ENCODE results near the gene TTC39B. TPM values are rescaled to one million over a fixed set of nuclear protein-coding genes. Genes with fewer than 3 reads are reported as not detected.
"Not testable (repeated sequence)": the region's sequence is repeated elsewhere in the genome, so short reads cannot be mapped to it uniquely, and the experiment has no call there.

Gene TTC39B
- polyA plus RNA-seq, 6 donors from 2014 or later: 0.19 to 6.7 (median 3.2) TPM

GRCh38 chr9:15248081-15248480, 58.9 kb downstream of the TTC39B start:
- no peak for DNase-seq
- Mint-ChIP-seq H3K4me3 (no peak overlapping the region), H3K36me3 (no peaks in the 10 kb centered on the region), H3K9me3 (no peaks in the 10 kb centered on the region), H3K27ac (peak overlapping the region in 1 of 6 donors; percentile 30), H3K27me3 (no peaks in the 10 kb centered on the region), H3K4me1 (peaks cover 0 to 4% (median 2%) of the 10 kb centered on the region in 3 donors)
- no peak for ATAC-seq (ENCODE audit: low read depth in 2 of 2)

DNA sequence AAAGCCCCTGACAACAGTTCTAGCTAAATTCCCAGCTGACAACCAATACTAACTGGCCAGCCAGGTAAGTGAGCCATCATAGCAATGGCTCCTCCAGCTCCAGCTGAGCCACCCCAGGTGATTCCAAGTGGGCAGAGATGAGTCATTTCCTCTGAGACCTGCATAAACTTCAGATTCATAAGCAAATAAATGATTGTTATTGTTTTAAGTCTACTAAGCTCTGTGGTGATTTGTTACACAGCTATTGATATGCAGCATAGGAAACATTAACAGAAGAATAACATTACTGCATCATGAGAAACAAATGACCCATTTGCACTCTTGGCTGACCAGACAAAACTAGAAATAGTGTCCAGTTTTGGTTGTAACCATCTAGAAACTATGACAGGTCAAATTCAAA, 60.3 kb downstream of the TTC39B start:
- Mint-ChIP-seq H3K4me1 (peaks cover 3 to 6% (median 4%) of the 10 kb centered on the region in 3 donors), H3K36me3 (no peaks in the 10 kb centered on the region), H3K4me3 (no peak overlapping the region), H3K27ac (peak overlapping the region in 1 of 6 donors; percentile 5), H3K9me3 (no peaks in the 10 kb centered on the region), H3K27me3 (no peaks in the 10 kb centered on the region)
- ATAC-seq (ENCODE audit: low read depth in 2 of 2): no peak
- DNase-seq: no peak

GRCh38 chr9:15246243-15246642, 60.8 kb downstream of the TTC39B start:
- Mint-ChIP-seq H3K27ac (no peak overlapping the region), H3K9me3 (no peaks in the 10 kb centered on the region)

GRCh38 chr9:15244001-15244441, 63.0 kb downstream of the TTC39B start:
- peak overlapping the region in 1 of 6 donors; percentile 73 for H3K27ac Mint-ChIP-seq
- H3K27me3 Mint-ChIP-seq: no peaks in the 10 kb centered on the region
- no peak overlapping the region for H3K4me3 Mint-ChIP-seq
- peaks cover under 1% of the 10 kb centered on the region in 2 donors for H3K36me3 Mint-ChIP-seq
- ATAC-seq (ENCODE audit: low read depth in 2 of 2): no peak
- H3K4me1 Mint-ChIP-seq: peaks cover 10 to 21% (median 11%) of the 10 kb centered on the region in 3 donors
- no peak for DNase-seq
- peaks cover 0 to 5% (median 2%) of the 10 kb centered on the region in 7 donors for H3K9me3 Mint-ChIP-seq

More at GRCh38 chr9:15246243-15246642, 60.8 kb downstream of the TTC39B start:
- DNase-seq (no peak), ATAC-seq (ENCODE audit: low read depth in 2 of 2) (no peak)
- Mint-ChIP-seq H3K36me3 (no peaks in the 10 kb centered on the region), H3K4me1 (peaks cover 4 to 6% (median 6%) of the 10 kb centered on the region in 3 donors), H3K4me3 (no peak overlapping the region), H3K27me3 (no peaks in the 10 kb centered on the region)

DNA sequence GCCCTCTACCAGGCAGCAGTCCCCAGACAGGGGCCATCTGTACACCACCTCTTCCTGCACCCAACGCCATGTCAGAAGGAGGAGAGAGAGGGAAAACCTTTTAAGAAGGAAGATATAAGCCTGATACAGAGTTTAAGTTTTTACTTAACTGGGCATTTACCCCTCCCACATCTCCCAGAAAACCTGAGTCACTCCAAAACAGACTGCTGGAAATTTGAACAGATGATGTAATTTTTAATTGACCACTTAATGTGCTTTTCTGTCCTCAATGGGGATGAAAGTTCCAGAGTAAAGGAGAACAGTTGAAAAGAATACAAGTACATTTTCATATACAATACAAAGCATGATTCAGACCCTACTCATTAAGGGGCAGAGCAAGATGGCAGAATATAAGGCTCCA, 63.9 kb downstream of the TTC39B start:
- ATAC-seq (ENCODE audit: low read depth in 2 of 2) (no peak), DNase-seq (no peak)
- Mint-ChIP-seq H3K27ac (peak overlapping the region in 1 of 6 donors; percentile 30), H3K27me3 (no peaks in the 10 kb centered on the region), H3K4me3 (no peak overlapping the region), H3K4me1 (peaks cover 8 to 24% (median 18%) of the 10 kb centered on the region in 3 donors), H3K36me3 (peaks cover 10% of the 10 kb centered on the region in 2 donors), H3K9me3 (peaks cover 0 to 15% (median 9%) of the 10 kb centered on the region in 7 donors)

GRCh38 chr9:15240927-15241326, 66.1 kb downstream of the TTC39B start:
- peaks cover 17 to 31% of the 10 kb centered on the region in 2 donors for H3K36me3 Mint-ChIP-seq
- H3K9me3 Mint-ChIP-seq: peaks cover 14 to 36% (median 28%) of the 10 kb centered on the region in 7 donors
- H3K4me1 Mint-ChIP-seq: peaks cover 8 to 24% (median 18%) of the 10 kb centered on the region in 3 donors
- peak overlapping the region in 5 of 8 donors; percentile 7 to 70 (median 18) for H3K4me3 Mint-ChIP-seq
- H3K27ac Mint-ChIP-seq: peak overlapping the region in 1 of 6 donors; percentile 3
- ATAC-seq (ENCODE audit: low read depth in 2 of 2) (no peak), DNase-seq (no peak)
- H3K27me3 Mint-ChIP-seq: peaks cover 0 to 10% (median 0%) of the 10 kb centered on the region in 3 donors

GRCh38 chr9:15239816-15240215, 67.2 kb downstream of the TTC39B start:
- no peak overlapping the region for H3K27ac Mint-ChIP-seq
- DNase-seq: no peak
- H3K4me3 Mint-ChIP-seq: peak overlapping the region in 2 of 8 donors; percentile 37 to 63
- H3K27me3 Mint-ChIP-seq: peaks cover 0 to 10% (median 0%) of the 10 kb centered on the region in 3 donors
- ATAC-seq (ENCODE audit: low read depth in 2 of 2): no peak
- H3K4me1 Mint-ChIP-seq: peaks cover 8 to 24% (median 23%) of the 10 kb centered on the region in 3 donors
- H3K36me3 Mint-ChIP-seq: peaks cover 23 to 39% of the 10 kb centered on the region in 2 donors
- H3K9me3 Mint-ChIP-seq: peaks cover 17 to 45% (median 36%) of the 10 kb centered on the region in 7 donors

DNA sequence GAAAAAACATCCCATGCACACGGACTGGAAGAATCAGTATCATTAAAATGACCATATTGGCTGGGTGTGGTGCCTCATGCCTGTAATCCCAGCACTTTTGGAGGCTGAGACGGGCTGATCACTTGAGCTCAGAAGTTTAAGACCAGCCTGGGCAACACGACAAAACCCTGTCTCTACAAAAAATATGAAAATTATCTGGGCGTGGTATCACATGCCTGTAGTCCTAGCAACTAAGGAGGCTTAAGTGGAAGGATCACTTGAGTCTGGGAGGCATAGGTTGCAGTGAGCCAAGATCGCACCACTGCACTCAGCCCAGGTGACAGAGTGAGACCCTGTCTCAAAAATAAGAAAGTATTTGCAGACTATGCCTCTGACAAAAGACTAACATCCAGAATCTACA, 68.4 kb downstream of the TTC39B start:
- Mint-ChIP-seq H3K4me1 (peaks cover 8 to 23% (median 22%) of the 10 kb centered on the region in 3 donors), H3K27me3 (peaks cover 0 to 10% (median 0%) of the 10 kb centered on the region in 3 donors), H3K9me3 (peaks cover 17 to 47% (median 36%) of the 10 kb centered on the region in 7 donors), H3K36me3 (peaks cover 23 to 39% of the 10 kb centered on the region in 2 donors), H3K27ac (no peak overlapping the region), H3K4me3 (no peak overlapping the region)
- no peak for DNase-seq
- no peak for ATAC-seq (ENCODE audit: low read depth in 2 of 2)

GRCh38 chr9:15235658-15236057, 71.4 kb downstream of the TTC39B start:
- H3K4me3 Mint-ChIP-seq: peak overlapping the region in 1 of 8 donors; percentile 38
- H3K36me3 Mint-ChIP-seq: peaks cover 29 to 48% of the 10 kb centered on the region in 2 donors
- ATAC-seq (ENCODE audit: low read depth in 2 of 2) (no peak), DNase-seq (no peak)
- peaks cover 17 to 50% (median 39%) of the 10 kb centered on the region in 7 donors for H3K9me3 Mint-ChIP-seq
- H3K4me1 Mint-ChIP-seq: peaks cover 5 to 15% (median 14%) of the 10 kb centered on the region in 3 donors
- no peak overlapping the region for H3K27ac Mint-ChIP-seq
- peaks cover 0 to 10% (median 0%) of the 10 kb centered on the region in 3 donors for H3K27me3 Mint-ChIP-seq

GRCh38 chr9:15233941-15234490, 73.0 kb downstream of the TTC39B start:
- Mint-ChIP-seq H3K9me3 (peaks cover 17 to 45% (median 34%) of the 10 kb centered on the region in 7 donors), H3K4me1 (peaks cover 5 to 18% (median 10%) of the 10 kb centered on the region in 3 donors), H3K36me3 (peaks cover 28 to 47% of the 10 kb centered on the region in 2 donors), H3K4me3 (peak overlapping the region in 1 of 8 donors; percentile 29)
- H3K27ac Mint-ChIP-seq; DNase-seq; ATAC-seq (ENCODE audit: low read depth in 2 of 2); H3K27me3 Mint-ChIP-seq: not testable (repeated sequence)

DNA sequence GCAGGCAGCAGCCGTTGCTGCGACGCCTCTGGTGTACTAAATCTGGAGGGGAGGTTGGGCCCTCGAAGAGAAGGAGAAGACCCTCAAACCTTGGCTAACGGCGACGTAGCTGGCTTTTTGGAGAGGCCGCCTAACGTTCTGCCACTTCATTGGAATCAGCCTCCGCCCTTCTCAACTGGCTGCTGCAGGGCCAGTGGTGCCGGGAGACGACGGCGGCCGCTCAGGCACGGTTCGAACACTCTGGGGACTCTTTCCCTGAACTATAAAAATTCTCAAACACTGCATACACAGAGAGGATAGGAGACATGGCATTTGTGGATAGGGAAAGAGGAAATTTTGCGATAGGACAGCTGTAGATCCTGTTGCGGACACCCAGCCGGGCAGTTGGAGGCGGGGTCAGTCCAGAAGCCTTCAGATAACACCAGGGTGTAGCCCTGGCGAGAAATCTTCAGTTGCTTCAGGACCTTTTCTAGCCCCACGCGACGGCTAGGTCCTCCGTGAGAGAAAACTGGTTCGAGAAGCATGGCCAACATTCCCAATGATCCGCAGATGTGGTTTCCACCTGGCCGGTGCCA, 74.2 kb downstream of the TTC39B start:
- not testable (repeated sequence) for H3K27me3 Mint-ChIP-seq, H3K27ac Mint-ChIP-seq, H3K4me3 Mint-ChIP-seq, DNase-seq
- Mint-ChIP-seq H3K4me1 (peaks cover 9 to 13% (median 12%) of the 10 kb centered on the region in 3 donors), H3K9me3 (peaks cover 14 to 34% (median 22%) of the 10 kb centered on the region in 7 donors), H3K36me3 (peaks cover 16 to 35% of the 10 kb centered on the region in 2 donors)
- ATAC-seq (ENCODE audit: low read depth in 2 of 2): peak in 1 of 2 donors; percentile 23

DNA sequence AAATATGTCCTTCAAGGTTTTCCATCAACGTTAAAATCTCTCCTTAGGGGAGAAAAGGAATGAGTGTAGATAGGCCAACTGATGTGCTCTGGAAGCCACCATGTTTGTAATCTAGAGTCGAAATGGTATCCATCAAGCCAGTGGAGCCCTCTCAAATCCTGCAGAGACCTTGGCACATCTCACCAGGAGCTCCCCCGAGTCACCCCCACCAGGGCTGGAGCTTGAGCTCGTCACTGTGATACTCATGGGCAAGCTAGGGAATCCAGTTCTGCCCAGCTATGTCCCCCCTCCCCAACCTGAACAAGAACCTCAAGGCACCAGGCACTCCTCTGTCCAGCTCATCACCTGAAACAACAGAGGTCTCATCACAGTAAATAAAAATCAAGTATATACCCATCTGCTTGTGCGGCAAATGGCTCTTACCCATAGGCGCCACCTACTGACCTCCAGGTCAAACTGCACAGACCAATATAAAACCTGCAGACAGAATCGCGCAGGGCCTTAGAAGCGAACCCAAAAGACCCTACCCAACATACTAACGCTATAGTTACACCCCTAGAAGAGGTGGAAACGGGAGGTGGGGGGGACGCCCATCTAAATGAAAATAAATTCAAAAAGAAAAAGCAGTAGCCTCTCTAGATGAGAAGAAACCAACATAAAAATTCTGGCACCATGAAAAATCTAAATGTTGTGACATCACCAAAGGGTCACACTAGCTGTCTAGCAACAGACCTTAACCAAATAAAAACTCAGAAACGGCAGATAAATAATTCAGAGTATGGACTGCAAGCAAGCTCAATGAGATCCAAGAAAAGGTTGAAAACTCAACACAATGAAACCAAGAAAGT, 75.0 kb downstream of the TTC39B start:
- Mint-ChIP-seq H3K9me3 (peaks cover 8 to 26% (median 15%) of the 10 kb centered on the region in 7 donors), H3K36me3 (peaks cover 14 to 28% of the 10 kb centered on the region in 2 donors), H3K27me3 (peaks cover 0 to 6% (median 0%) of the 10 kb centered on the region in 3 donors), H3K4me1 (peaks cover 12 to 13% (median 12%) of the 10 kb centered on the region in 3 donors), H3K27ac (no peak overlapping the region), H3K4me3 (no peak overlapping the region)
- DNase-seq (no peak), ATAC-seq (ENCODE audit: low read depth in 2 of 2) (no peak)

- H3K4me1 Mint-ChIP-seq: peaks cover 19 to 24% (median 19%) of the 10 kb centered on the region in 3 donors
- DNase-seq (no peak), ATAC-seq (ENCODE audit: low read depth in 2 of 2) (no peak)
- H3K9me3 Mint-ChIP-seq: peaks cover 0 to 8% (median 0%) of the 10 kb centered on the region in 7 donors
- peak overlapping the region in 1 of 6 donors; percentile 42 for H3K27ac Mint-ChIP-seq
- H3K36me3 Mint-ChIP-seq: peaks cover 6 to 19% of the 10 kb centered on the region in 2 donors
- H3K4me3 Mint-ChIP-seq: no peak overlapping the region
- no peaks in the 10 kb centered on the region for H3K27me3 Mint-ChIP-seq
These were observed 77.6 kb downstream of the TTC39B start for GRCh38 chr9:15229409-15229808.
